HG03064 (cell line): ENCODE data around the gene NCOA1.
A peak's percentile ranks its signal among the peaks of the same experiment; 100 is the strongest.
"Not testable (repeated sequence)": the region's sequence is repeated elsewhere in the genome, so short reads cannot be mapped to it uniquely, and the experiment has no call there.

Experiments used
- ATAC-seq: cut with Tn5 transposase; IDR thresholded peaks from one replicate; pipeline ENCODE4 v1.9.1; 2021; ENCODE audit warnings: low read depth; ENCODE audit not compliant: unreplicated experiment

The NCOA1 gene

GRCh38 chr2:24768601-24769000, 277.5 kb downstream of the NCOA1 start:
- ATAC-seq: no peak

- ATAC-seq: no peak
Measured at GRCh38 chr2:24771061-24771460, 280.0 kb downstream of the NCOA1 start.

GRCh38 chr2:24771764-24772586, 280.9 kb downstream of the NCOA1 start:
- no peak for ATAC-seq

GRCh38 chr2:24774373-24774772, 283.3 kb downstream of the NCOA1 start:
- ATAC-seq: no peak

GRCh38 chr2:24779116-24779515, 288.1 kb downstream of the NCOA1 start:
- ATAC-seq: no peak

DNA sequence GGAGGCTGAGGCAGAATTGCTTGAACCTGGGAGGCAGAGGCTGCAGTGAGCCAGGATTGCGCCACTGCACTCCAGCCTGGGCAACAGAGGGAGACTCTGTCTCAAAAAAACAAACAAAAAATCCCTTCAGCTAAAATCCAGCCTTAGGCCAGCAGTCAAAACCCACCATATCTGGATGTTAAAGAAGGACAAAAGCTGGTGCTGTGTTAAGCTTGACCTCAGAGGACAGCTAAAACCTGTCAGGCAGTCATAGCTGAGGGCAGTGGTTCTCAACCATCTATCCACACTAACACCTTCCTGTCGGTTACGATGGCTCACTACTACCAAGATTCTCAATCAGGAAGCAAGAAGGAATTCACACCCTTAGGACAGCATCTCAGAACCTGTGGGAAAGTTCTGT, 292.6 kb downstream of the NCOA1 start:
- no peak for ATAC-seq

- peak; percentile 76 for ATAC-seq
Measured at GRCh38 chr2:24785671-24786321, 294.7 kb downstream of the NCOA1 start.

- no peak for ATAC-seq
Measured at GRCh38 chr2:24787532-24787931, 296.5 kb downstream of the NCOA1 start.

- no peak for ATAC-seq
Measured at GRCh38 chr2:24788816-24789215, 297.8 kb downstream of the NCOA1 start.

- no peak for ATAC-seq
Measured at GRCh38 chr2:24791452-24791851, 300.4 kb downstream of the NCOA1 start.

GRCh38 chr2:24792542-24792873, 301.5 kb downstream of the NCOA1 start:
- no peak for ATAC-seq

DNA sequence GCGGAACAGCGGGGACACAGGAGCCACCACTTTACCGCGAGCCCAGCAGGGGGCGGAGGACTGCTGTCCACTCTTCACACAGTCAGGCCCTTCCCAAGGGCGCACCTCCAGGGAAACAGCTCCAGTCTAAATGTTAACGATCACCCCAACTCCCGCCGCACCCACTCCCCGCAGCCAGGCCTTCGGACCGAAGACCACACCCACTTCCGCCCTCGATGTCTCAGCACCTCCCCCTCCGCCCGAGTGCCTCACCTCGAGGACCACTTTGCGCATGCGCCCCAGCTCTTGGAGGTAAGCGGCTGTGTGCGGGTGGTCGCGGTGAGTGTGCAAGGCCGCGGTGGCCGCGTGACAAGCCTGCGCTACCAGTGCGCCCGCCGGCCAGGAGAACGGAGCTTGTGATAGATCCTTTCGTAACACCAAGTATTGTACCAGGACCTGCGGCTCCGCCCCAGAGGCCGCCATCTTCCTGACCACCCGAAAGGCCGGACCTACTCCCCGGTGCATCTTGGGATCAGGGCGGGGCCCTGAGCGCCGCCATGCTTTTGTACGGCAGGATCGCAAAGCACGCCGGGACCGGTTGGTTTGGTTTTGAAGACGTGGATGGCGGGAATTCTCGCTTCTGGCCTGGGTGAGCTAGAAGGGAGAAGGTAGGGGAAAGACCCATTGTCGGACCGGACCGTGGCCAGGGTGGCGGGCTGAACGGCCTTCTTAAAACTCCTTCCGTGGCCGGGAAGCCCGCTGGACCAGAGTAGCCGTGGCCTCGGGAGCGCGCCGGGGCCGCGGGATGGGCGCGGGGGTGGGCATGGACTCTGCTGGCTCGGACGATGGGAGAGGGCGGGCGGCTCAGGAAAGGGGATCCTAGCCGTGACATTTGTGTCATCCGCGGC, 302.1 kb downstream of the NCOA1 start, which contains the start of the genes CENPO and PTRHD1:
CENPO (plus strand) TSS at position 552 of the 887 bp plus-strand sequence. CDS start 495 bp downstream, outside the sequence.
PTRHD1 (minus strand) TSS at position 518 of the 887 bp plus-strand sequence; CDS start at position 504, 14 bp downstream.
- ATAC-seq: peak; percentile 93

- no peak for ATAC-seq
Measured at GRCh38 chr2:24793761-24794435, 302.8 kb downstream of the NCOA1 start.

DNA sequence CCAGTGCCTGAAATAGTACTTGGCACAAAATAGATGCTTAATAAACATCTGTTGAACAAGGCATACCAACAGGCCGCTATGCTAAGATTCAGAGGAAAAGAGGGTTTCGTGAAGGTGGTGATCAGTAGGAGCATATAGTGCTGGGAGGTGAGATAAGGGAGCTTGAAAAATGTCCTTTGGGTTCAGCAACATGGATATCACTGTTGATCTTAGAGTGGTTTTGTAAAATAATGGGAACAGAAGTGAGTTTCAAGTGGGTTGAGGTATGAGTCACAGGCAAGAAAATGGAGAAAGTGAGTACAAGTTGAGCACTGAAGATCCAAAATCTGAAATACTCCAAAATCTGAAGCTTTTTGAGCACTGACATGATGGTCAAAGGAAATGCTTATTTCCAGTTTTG, 306.6 kb downstream of the NCOA1 start:
- ATAC-seq: no peak

DNA sequence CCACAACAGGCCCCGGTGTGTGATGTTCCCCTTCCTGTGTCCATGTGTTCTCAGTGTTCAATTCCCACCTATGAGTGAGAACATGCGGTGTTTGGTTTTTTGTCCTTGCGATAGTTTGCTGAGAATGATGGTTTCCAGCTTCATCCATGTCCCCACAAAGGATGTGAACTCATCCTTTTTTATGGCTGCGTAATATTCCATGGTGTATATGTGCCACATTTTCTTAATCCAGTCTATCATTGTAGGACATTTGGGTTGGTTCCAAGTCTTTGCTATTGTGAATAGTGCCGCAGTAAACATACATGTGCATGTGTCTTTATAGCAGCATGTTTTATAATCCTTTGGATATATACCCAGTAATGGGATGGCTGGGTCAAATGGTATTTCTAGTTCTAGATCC, 309.4 kb downstream of the NCOA1 start:
- ATAC-seq: not testable (repeated sequence)

- not testable (repeated sequence) for ATAC-seq
Measured at GRCh38 chr2:24805811-24806660, 315.0 kb downstream of the NCOA1 start.

- no peak for ATAC-seq
Measured at GRCh38 chr2:24806661-24807036, 315.6 kb downstream of the NCOA1 start.

- no peak for ATAC-seq
Measured at GRCh38 chr2:24809316-24810007, 318.4 kb downstream of the NCOA1 start.

- ATAC-seq: no peak
Measured at GRCh38 chr2:24813691-24814137, 322.7 kb downstream of the NCOA1 start.
